H1 (cell line): ENCODE results near the gene RNPS1. TPM values are rescaled to one million over a fixed set of nuclear protein-coding genes. Genes with fewer than 3 reads are reported as not detected.

Source experiments
- CTCF ChIA-PET: fragments of 300-600 bp; sonication (Branson Sonifier 250); formaldehyde crosslinking; loops from one replicate; lab custom pipeline; 2021; ENCODE audit not compliant: partially characterized antibody; lab: Charles Lee
- POLR2A ChIA-PET: fragments of 300-600 bp; sonication (Branson Sonifier 250); formaldehyde crosslinking; loops from one replicate; lab custom pipeline; 2021; ENCODE audit warnings: inconsistent platforms; ENCODE audit not compliant: partially characterized antibody; lab: Charles Lee
- DNase-seq, 2 experiments: peaks; one replicate each; pipeline versions ENCODE4 v3.0.0 to v3.0.0-alpha.2; 2010 to 2022; ENCODE audit warnings: low spot score in 2 of 2, low read depth in 1 of 2, mixed read lengths in 1 of 2
- FAIRE-seq: peaks from 2 replicates; lab custom pipeline; 2011; peaks lifted over from hg19 to GRCh38; lab: Jason Lieb, UNC
- H2AFZ ChIP-seq: 2 replicates; pipeline ENCODE4 v1.8.1; 2012; ENCODE audit warnings: low read length, inconsistent platforms
- H2AK5ac ChIP-seq: 2 replicates; pipeline ENCODE4 v1.6.1; 2013; ENCODE audit warnings: low read depth, low read length
- H2BK120ac ChIP-seq: replicated peaks from 2 replicates; pipeline ENCODE3; 2013; ENCODE audit warnings: low read depth, low read length, inconsistent platforms
- H2BK12ac ChIP-seq: 2 replicates; pipeline ENCODE4 v1.6.1; 2013; ENCODE audit warnings: low read depth, low read length
- H2BK15ac ChIP-seq: 2 replicates; pipeline ENCODE4 v1.6.1; 2013; ENCODE audit warnings: low read length
- H2BK20ac ChIP-seq: 2 replicates; pipeline ENCODE4 v1.6.1; 2013; ENCODE audit warnings: low read length
- H2BK5ac ChIP-seq: 2 replicates; pipeline ENCODE4 v1.6.1; 2013; ENCODE audit warnings: low read depth, low read length
- H3K14ac ChIP-seq: 2 replicates; pipeline ENCODE4 v1.6.1; 2013; ENCODE audit warnings: inconsistent platforms; ENCODE audit not compliant: insufficient read length
- H3K18ac ChIP-seq: 2 replicates; pipeline ENCODE4 v1.6.1; 2013; ENCODE audit warnings: low read length; ENCODE audit errors: extremely low read depth
- H3K23ac ChIP-seq: 2 replicates; pipeline ENCODE4 v1.6.1; 2013; ENCODE audit warnings: inconsistent platforms; ENCODE audit not compliant: insufficient read length
- H3K23me2 ChIP-seq: 2 replicates; pipeline ENCODE4 v1.6.1; 2013; ENCODE audit warnings: low read depth, low read length
- H3K27ac ChIP-seq: 2 replicates; pipeline ENCODE4 v1.6.1; 2011; ENCODE audit warnings: low read depth, low read length, inconsistent platforms
- H3K27me3 ChIP-seq, 4 experiments: replicated peaks in 1 of 4; 1 replicate in 1 of 4; 2 replicates in 3 of 4; pipeline versions ENCODE4 v1.6.1 to v1.8.1; 2011 to 2013; ENCODE audit warnings: low read length in 3 of 4, mild to moderate bottlenecking in 3 of 4, inconsistent platforms in 2 of 4, mixed read lengths in 2 of 4, moderate library complexity in 1 of 4; ENCODE audit not compliant: control insufficient read depth in 3 of 4, insufficient read depth in 3 of 4; ENCODE audit errors: extremely low read depth in 1 of 4
- H3K36me3 ChIP-seq, 4 experiments: 2 replicates each; pipeline versions ENCODE4 v1.6.1 to v1.8.1; 2011 to 2013; ENCODE audit warnings: mild to moderate bottlenecking in 4 of 4, low read length in 3 of 4, moderate library complexity in 2 of 4, control low read depth in 1 of 4, inconsistent platforms in 1 of 4; ENCODE audit not compliant: insufficient read depth in 4 of 4, control insufficient read depth in 2 of 4
- H3K4ac ChIP-seq: replicated peaks from 2 replicates; pipeline ENCODE3; 2013; ENCODE audit warnings: low read length, low read depth, mixed read lengths, inconsistent platforms; ENCODE audit not compliant: insufficient read length
- H3K4me1 ChIP-seq, 4 experiments: replicated peaks in 1 of 4; 1 replicate in 1 of 4; 2 replicates in 3 of 4; pipeline versions ENCODE4 v1.6.1 to v1.8.1; 2011 to 2013; ENCODE audit warnings: low read length in 3 of 4, inconsistent platforms in 2 of 4, mixed read lengths in 1 of 4; ENCODE audit not compliant: insufficient read depth in 4 of 4, control insufficient read depth in 3 of 4
- H3K4me2 ChIP-seq, 2 experiments: 2 replicates each; pipeline versions ENCODE4 v1.6.1 to v1.8.1; 2011 to 2013; ENCODE audit warnings: low read depth in 2 of 2, low read length in 2 of 2, control low read depth in 1 of 2, inconsistent platforms in 1 of 2, mild to moderate bottlenecking in 1 of 2; ENCODE audit not compliant: insufficient read depth in 1 of 2
- H3K4me3 ChIP-seq, 4 experiments: fragments of 200-600, 300-600 bp in 1 of 4; sonication (generic), shearing (Covaris generic), sonication (Bioruptor Twin) in 1 of 4; 2 replicates each; pipeline versions ENCODE4 v1.5.1 to v1.8.1; 2011 to 2016; ENCODE audit warnings: low read length in 4 of 4, low read depth in 3 of 4, control low read depth in 2 of 4, inconsistent platforms in 2 of 4, mild to moderate bottlenecking in 2 of 4, mixed read lengths in 1 of 4, moderate library complexity in 1 of 4; ENCODE audit not compliant: insufficient read depth in 2 of 4; ENCODE audit errors: extremely low read depth in 1 of 4
- H3K56ac ChIP-seq: replicated peaks from 2 replicates; pipeline ENCODE3; 2013; ENCODE audit warnings: low read depth, mild to moderate bottlenecking, mixed read lengths, low read length, inconsistent platforms; ENCODE audit not compliant: insufficient read length
- H3K79me1 ChIP-seq: 2 replicates; pipeline ENCODE4 v1.6.1; 2013; ENCODE audit warnings: low read depth, low read length, control low read depth
- H3K79me2 ChIP-seq, 2 experiments: 2 replicates each; pipeline versions ENCODE4 v1.6.1 to v1.8.1; 2012 to 2013; ENCODE audit warnings: low read length in 2 of 2, mild to moderate bottlenecking in 2 of 2, inconsistent platforms in 1 of 2; ENCODE audit not compliant: insufficient read depth in 2 of 2, control insufficient read depth in 1 of 2
- H3K9ac ChIP-seq, 4 experiments: replicated peaks in 1 of 4; 1 replicate in 1 of 4; 2 replicates in 3 of 4; pipeline versions ENCODE4 v1.6.1 to v1.8.1; 2011 to 2013; ENCODE audit warnings: low read depth in 3 of 4, low read length in 3 of 4, control low read depth in 2 of 4, mild to moderate bottlenecking in 2 of 4, moderate library complexity in 2 of 4, inconsistent platforms in 1 of 4; ENCODE audit errors: extremely low read depth in 1 of 4
- H3K9me3 ChIP-seq, 2 experiments: 2 replicates each; pipeline versions ENCODE4 v1.6.1 to v1.8.1; 2012 to 2013; ENCODE audit warnings: mild to moderate bottlenecking in 2 of 2, moderate library complexity in 2 of 2, control low read depth in 1 of 2, inconsistent platforms in 1 of 2, low read depth in 1 of 2, low read length in 1 of 2, mixed read lengths in 1 of 2; ENCODE audit not compliant: insufficient read depth in 2 of 2
- H4K20me1 ChIP-seq, 2 experiments: replicated peaks in 1 of 2; 2 replicates each; pipeline versions ENCODE3 to v1.8.1; 2011 to 2013; ENCODE audit warnings: inconsistent platforms in 2 of 2, low read length in 2 of 2, mild to moderate bottlenecking in 1 of 2; ENCODE audit not compliant: insufficient read depth in 2 of 2, control insufficient read depth in 1 of 2
- H4K5ac ChIP-seq: 2 replicates; pipeline ENCODE4 v1.6.1; 2013; ENCODE audit warnings: low read length, low read depth, mixed read lengths, inconsistent platforms; ENCODE audit not compliant: insufficient read length
- H4K8ac ChIP-seq: 2 replicates; pipeline ENCODE4 v1.8.0; 2013; ENCODE audit warnings: mild to moderate bottlenecking, moderate library complexity, low read length, inconsistent platforms; ENCODE audit not compliant: insufficient read depth; ENCODE audit errors: extremely low read depth
- H4K91ac ChIP-seq: replicated peaks from 2 replicates; pipeline ENCODE3; 2013; ENCODE audit warnings: low read length, mixed read lengths, inconsistent platforms; ENCODE audit not compliant: insufficient read length
- BRCA1 ChIP-seq: IDR thresholded peaks from 2 replicates; pipeline ENCODE4 v1.6.1; 2012; ENCODE audit warnings: low read depth, low read length, improper control_type of control experiment
- POLR2A ChIP-seq, 2 experiments: IDR thresholded peaks; 1 replicate in 1 of 2; 2 replicates in 1 of 2; pipeline ENCODE4 v1.6.1; 2011; ENCODE audit warnings: low read depth in 2 of 2, low read length in 2 of 2, mild to moderate bottlenecking in 2 of 2; ENCODE audit errors: control extremely low read depth in 1 of 2
- SRF ChIP-seq: IDR thresholded peaks from 2 replicates; pipeline ENCODE4 v1.6.1; 2011; ENCODE audit warnings: mild to moderate bottlenecking, low read depth, low read length, moderate library complexity
- TAF1 ChIP-seq: IDR thresholded peaks from 2 replicates; pipeline ENCODE4 v1.6.1; 2011; ENCODE audit warnings: mild to moderate bottlenecking, low read depth, low read length
- USF2 ChIP-seq: IDR thresholded peaks from 2 replicates; pipeline ENCODE4 v1.6.1; 2011; ENCODE audit warnings: low read length, improper control_type of control experiment
- WGBS, 2 experiments: shearing (Covaris generic) in 1 of 2; methylation state at CpG; one replicate each; pipeline versions ENCODE4 v1.1.6 to v1.1.7; 2013 to 2015; ENCODE audit warnings: low lambda C conversion rate in 2 of 2, mixed read lengths in 2 of 2, inconsistent platforms in 1 of 2, low coverage in 1 of 2, missing lambda C conversion rate in 1 of 2; ENCODE audit not compliant: insufficient replicate concordance in 2 of 2, insufficient coverage in 1 of 2, insufficient read length in 1 of 2; ENCODE audit errors: extremely low coverage in 1 of 2, missing lambda C conversion rate in 1 of 2; 5-methylcytosine and 5-hydroxymethylcytosine counted together
- polyA plus RNA-seq, 7 experiments: library from polyadenylated mRNA; depleted of rRNA in 3 of 7; stranded (reverse) in 5 of 7; unstranded in 2 of 7; fragments of >200 nt in 5 of 7; fragments of 200-250 nt in 2 of 7; gene quantifications; 1 replicate in 5 of 7; 2 replicates in 1 of 7; 4 replicates in 1 of 7; pipeline versions ENCODE4 v1.2.1 to v1.2.3, GENCODE V29; 2011 to 2013; ENCODE audit warnings: missing spikeins in 2 of 7, mixed read lengths in 2 of 7
- total RNA-seq: library from RNA; stranded (reverse); fragmentation: NEBNext Ultra II Directional; extraction: Animal tissue kit (Norgen Biotek cat#: 25700); gene quantifications from 2 replicates; pipeline ENCODE4 v1.2.1, GENCODE V29; 2021

Gene RNPS1
- total and polyA plus RNA-seq, 2 of the 8 experiments (the other 6 are each of a cell fraction or from before 2014, with no cell fraction given) = 330 to 350 TPM

GRCh38 chr16:2209258-2210008 lies 58.5 kb downstream of the RNPS1 start:
- Histone ChIP-seq H4K20me1 (peaks cover 8 to 41% of the 10 kb centered on the region in 2 experiments), H2BK12ac (no peak overlapping the region), H4K91ac (no peak overlapping the region), H2BK15ac (no peak overlapping the region), H2AK5ac (no peak overlapping the region), H3K4me1 (peaks cover 0 to 27% (median 12%) of the 10 kb centered on the region in 4 experiments; a peak in 6 of 7 replicates), H3K23ac (no peak overlapping the region), H3K79me2 (peaks cover 3 to 25% of the 10 kb centered on the region in 2 experiments; a peak in 3 of 4 replicates), H3K4me2 (no peak overlapping the region), H3K4ac (no peak overlapping the region), H2BK20ac (no peak overlapping the region), H3K56ac (no peak overlapping the region), H3K79me1 (peaks cover 10% of the 10 kb centered on the region), H3K4me3 (no peak overlapping the region), H4K8ac (peak overlapping the region; percentile 77), H3K23me2 (peaks cover 20% of the 10 kb centered on the region), H3K36me3 (peaks cover 8 to 42% (median 19%) of the 10 kb centered on the region in 4 experiments; a peak in 6 of 8 replicates), H2BK120ac (no peak overlapping the region), H3K27ac (no peak overlapping the region), H2AFZ (no peak overlapping the region), H3K18ac (no peak overlapping the region), H3K27me3 (no peaks in the 10 kb centered on the region), H3K9ac (no peak overlapping the region)
- 96% methylated on average over 27 of the region's 29 CpGs; no CpG with 5 or more reads in 1 of the 2 experiments for WGBS, 2 experiments
- CTCF ChIA-PET = interaction anchor here (0.6 to 3.2 kb wide), 4 partner anchors 10 to 1871 kb away, joined by 3 to 20 read pairs (median 4); no protein-coding TSS in a partner anchor
- no peak for FAIRE-seq
- POLR2A ChIA-PET = interaction anchor here (0.9 to 15.1 kb wide), 17 partner anchors 12 to 260 kb away, joined by 3 to 156 read pairs (median 6); partner anchors contain the start of genes CASKIN1, DNASE1L2, E4F1 and TRAF7
- DNase-seq = no peak
- no peak for TF ChIP-seq POLR2A (IDR thresholded peaks at IDR 0.05; ENCODE audit: control extremely low read depth in 1 of 2, low read depth in 2 of 2, low read length in 2 of 2)
- no peak for TF ChIP-seq SRF
- TF ChIP-seq TAF1 = no peak
- no peak for TF ChIP-seq USF2
- no peak for TF ChIP-seq BRCA1
- TF ChIP-seq, all 59 proteins: peak for 0
- Histone ChIP-seq H2BK5ac (no peak overlapping the region), H4K5ac (no peak overlapping the region), H3K9me3 (no peaks in the 10 kb centered on the region), H3K14ac (no peak overlapping the region)
